ENCODE data around the gene BABAM2. TPM values are rescaled to one million over a fixed set of nuclear protein-coding genes. Genes with fewer than 3 reads are reported as not detected.

The BABAM2 gene
- total and polyA plus RNA-seq, 11 donors: 22.2 to 75.1 (median 62.5) TPM

DNA sequence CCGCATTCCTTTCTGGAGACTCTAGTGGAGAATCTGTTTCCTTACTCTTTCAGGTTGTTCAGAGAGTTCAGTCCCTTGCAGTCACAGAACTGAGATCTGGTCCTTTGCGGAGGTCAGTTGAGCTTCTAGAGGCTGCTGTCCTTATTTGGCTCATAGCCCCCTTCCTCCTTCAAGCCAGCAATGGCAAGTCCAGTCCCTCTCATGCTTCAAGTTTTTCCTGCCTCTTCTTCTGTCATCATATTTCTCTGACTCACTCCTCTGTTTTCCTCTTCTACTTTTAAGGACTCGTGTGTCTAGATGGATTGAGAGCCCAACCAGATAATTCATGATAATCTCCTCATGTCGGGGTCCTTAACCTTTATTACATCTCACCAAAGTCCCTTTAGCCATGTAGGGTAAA, 328.6 kb downstream of the BABAM2 start:
- WGBS, 4 donors: 81 to 92% (median 88%) methylated on average over 4 of the region's 4 CpGs
- no peak for TF ChIP-seq POLR2A (IDR thresholded peaks at IDR 0.05)
- TF ChIP-seq CTCF (IDR thresholded peaks at IDR 0.05): no peak
- intact Hi-C loops (cut with DNase I): loop anchor here in 1 of 10 donors (5.0 kb wide), 2 partner anchors 43 to 57 kb away; no protein-coding TSS in a partner anchor
- Histone ChIP-seq H3K36me3 (no peaks in the 10 kb centered on the region), H3K4me3 (no peak overlapping the region), H3K27ac (no peak overlapping the region), H3K27me3 (no peaks in the 10 kb centered on the region), H3K4me1 (peaks cover 0 to 7% (median 0%) of the 10 kb centered on the region in 12 donors), H3K9me3 (no peaks in the 10 kb centered on the region)
- DNase-seq: no peak
- ATAC-seq: no peak

- no peak overlapping the region for H3K27ac ChIP-seq
- no peak for TF ChIP-seq CTCF (IDR thresholded peaks at IDR 0.05)
- TF ChIP-seq POLR2A (IDR thresholded peaks at IDR 0.05): no peak
Measured at GRCh38 chr2:28219758-28220368, 329.3 kb downstream of the BABAM2 start.

DNA sequence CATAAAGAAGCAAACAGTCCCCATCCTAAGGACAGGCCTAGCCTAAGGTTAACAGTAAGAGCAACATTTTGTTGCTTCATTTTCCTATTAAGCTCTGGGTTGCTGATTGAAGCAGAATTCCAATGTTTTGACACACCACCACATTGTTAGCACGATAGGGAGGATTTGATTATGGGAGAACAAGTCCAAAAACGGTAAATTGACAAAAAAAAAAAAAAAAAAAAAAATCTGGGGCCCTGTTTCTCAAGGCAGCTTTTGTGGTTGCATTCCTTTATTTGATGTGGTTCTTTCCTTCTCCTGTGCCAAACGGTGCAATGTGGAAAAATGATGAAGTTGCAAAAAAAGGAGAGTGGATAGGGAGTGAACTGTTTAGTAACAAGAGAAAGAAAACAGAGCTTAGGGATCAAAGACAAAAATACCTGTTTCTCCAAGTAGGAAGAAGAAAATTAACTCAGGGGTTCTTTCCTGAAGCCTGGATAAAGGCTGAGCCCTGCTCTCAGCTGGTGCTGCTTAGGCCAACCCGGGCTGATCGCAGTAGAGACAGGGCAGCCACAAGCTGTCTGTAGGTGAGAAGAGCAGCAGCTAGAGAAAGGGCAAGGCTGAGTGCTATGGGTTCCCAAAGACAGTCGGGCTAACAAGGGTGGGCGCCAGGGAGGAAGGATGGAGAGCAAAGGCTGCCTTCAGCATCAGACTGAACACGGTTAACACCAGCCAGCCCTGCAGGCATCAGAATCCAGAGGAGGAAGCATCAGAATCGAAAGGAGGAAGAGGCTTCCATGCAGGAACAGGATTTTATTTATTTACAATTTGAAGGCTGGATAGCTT, 334.3 kb downstream of the BABAM2 start:
- H3K27me3 ChIP-seq: no peaks in the 10 kb centered on the region
- no peaks in the 10 kb centered on the region for H3K36me3 ChIP-seq
- peaks cover 0 to 14% (median 1%) of the 10 kb centered on the region in 12 donors for H3K4me1 ChIP-seq
- no peak overlapping the region for H3K4me3 ChIP-seq
- DNase-seq (no peak), ATAC-seq (peak in 3 of 4 donors; percentile 24 to 31 (median 29))
- peak overlapping the region in 2 of 12 donors; percentile 18 to 48 for H3K27ac ChIP-seq
- no peak for TF ChIP-seq CTCF (IDR thresholded peaks at IDR 0.05)
- TF ChIP-seq POLR2A (IDR thresholded peaks at IDR 0.05): no peak
- WGBS, 4 donors: 74 to 80% (median 78%) methylated on average over 9 of the region's 9 CpGs
- H3K9me3 ChIP-seq: no peaks in the 10 kb centered on the region
- intact Hi-C loops (cut with DNase I): no loop called here

More at GRCh38 chr2:28219758-28220368, 329.3 kb downstream of the BABAM2 start:
- ATAC-seq (no peak), DNase-seq (no peak)
- H3K4me1 ChIP-seq: peaks cover 0 to 7% (median 2%) of the 10 kb centered on the region in 12 donors
- no peak overlapping the region for H3K4me3 ChIP-seq
- H3K36me3 ChIP-seq: no peaks in the 10 kb centered on the region
- no peaks in the 10 kb centered on the region for H3K27me3 ChIP-seq
- WGBS, 4 donors: 80 to 88% (median 86%) methylated on average over 13 of the region's 13 CpGs
- intact Hi-C loops (cut with DNase I): loop anchor here in 1 of 10 donors (5.0 kb wide), 2 partner anchors 42 to 58 kb away; no protein-coding TSS in a partner anchor
- no peaks in the 10 kb centered on the region for H3K9me3 ChIP-seq

GRCh38 chr2:28225473-28226080, 335.0 kb downstream of the BABAM2 start:
- intact Hi-C loops (cut with DNase I): no loop called here
- no peak for DNase-seq
- ATAC-seq: no peak
- Histone ChIP-seq H3K9me3 (no peaks in the 10 kb centered on the region), H3K27ac (peak overlapping the region in 2 of 12 donors; percentile 18 to 48), H3K4me1 (peaks cover 0 to 14% (median 1%) of the 10 kb centered on the region in 12 donors), H3K27me3 (no peaks in the 10 kb centered on the region), H3K4me3 (no peak overlapping the region), H3K36me3 (no peaks in the 10 kb centered on the region)
- TF ChIP-seq POLR2A (IDR thresholded peaks at IDR 0.05): no peak
- TF ChIP-seq CTCF (IDR thresholded peaks at IDR 0.05): no peak
- WGBS, 4 donors: 75 to 82% (median 76%) methylated on average over 3 of the region's 3 CpGs

Data from heart left ventricle (tissue), 16 donors.